ENCODE measurements around the gene GET3. TPM values are rescaled to one million over a fixed set of nuclear protein-coding genes. Genes with fewer than 3 reads are reported as not detected.
"Not testable (repeated sequence)": the region's sequence is repeated elsewhere in the genome, so short reads cannot be mapped to it uniquely, and the experiment has no call there.

Gene GET3
- total RNA-seq, 1 experiment from 2014 or later: 53.8 TPM

DNA sequence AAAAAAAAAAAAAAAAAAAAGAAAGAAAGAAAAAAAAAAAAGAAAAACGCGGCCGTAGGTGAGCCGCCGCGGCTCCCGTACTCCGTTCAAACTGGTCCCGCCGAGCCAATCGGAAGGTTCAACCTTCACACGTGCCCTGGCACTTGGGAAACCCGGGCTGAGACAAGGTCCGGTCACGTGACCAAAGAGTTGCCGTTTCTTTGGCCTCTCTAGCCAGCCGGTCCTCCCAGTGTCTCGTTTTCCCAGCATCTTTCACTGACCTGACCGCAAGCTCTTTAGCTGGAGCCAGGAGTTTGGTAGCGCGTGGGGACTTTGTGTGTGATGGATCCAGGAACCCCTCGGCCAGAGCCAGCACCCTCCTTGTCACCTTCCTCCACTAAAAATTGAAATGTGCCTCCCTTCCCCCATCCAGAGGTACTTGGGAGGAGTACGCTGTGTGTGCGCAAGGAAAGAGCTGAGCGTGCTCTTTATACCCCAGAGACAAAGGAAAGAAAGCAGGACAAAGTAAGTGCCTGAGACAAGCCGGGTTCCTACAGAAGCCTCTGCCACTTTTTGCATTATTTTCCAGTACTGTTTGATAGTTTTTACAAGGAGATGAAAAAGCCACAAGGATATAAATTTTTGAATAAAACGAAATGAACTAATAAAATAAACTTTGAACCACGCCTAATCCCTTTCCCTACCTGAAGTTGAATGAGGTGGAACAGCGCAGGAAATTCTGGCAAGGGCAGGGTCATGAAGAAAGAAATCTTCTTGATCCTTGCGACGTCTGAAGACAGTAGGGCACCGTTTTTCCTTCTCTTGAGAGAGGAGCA lies 14.5 kb upstream of the GET3 start:
- CTCF ChIA-PET: interaction anchor here (0.6 to 1.0 kb wide), 3 partner anchors 10 to 212 kb away, joined by 3 to 4 read pairs (median 4); no protein-coding TSS in a partner anchor
- TF ChIP-seq, protein P1, sequence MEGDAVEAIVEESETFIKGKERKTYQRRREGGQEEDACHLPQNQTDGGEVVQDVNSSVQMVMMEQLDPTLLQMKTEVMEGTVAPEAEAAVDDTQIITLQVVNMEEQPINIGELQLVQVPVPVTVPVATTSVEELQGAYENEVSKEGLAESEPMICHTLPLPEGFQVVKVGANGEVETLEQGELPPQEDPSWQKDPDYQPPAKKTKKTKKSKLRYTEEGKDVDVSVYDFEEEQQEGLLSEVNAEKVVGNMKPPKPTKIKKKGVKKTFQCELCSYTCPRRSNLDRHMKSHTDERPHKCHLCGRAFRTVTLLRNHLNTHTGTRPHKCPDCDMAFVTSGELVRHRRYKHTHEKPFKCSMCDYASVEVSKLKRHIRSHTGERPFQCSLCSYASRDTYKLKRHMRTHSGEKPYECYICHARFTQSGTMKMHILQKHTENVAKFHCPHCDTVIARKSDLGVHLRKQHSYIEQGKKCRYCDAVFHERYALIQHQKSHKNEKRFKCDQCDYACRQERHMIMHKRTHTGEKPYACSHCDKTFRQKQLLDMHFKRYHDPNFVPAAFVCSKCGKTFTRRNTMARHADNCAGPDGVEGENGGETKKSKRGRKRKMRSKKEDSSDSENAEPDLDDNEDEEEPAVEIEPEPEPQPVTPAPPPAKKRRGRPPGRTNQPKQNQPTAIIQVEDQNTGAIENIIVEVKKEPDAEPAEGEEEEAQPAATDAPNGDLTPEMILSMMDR (IDR thresholded peaks at IDR 0.05; ENCODE audit: unreplicated experiment): no peak

DNA sequence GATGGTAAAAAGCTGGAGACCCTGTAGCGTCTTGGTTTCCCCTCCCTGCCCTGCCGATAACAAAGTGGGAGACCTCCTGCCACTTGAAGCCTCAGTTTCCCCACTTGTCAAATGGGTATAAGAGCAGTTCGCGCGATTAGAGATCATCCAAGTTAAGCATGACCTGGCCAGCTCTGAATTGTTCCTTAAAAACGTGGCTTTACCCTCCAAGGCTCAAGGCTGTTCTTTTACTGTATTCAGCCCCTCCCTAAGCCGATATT lies 14.0 kb upstream of the GET3 start:
- peaks cover 48% of the 10 kb centered on the region for H3K36me3 Mint-ChIP-seq (ENCODE audit: insufficient read depth, unreplicated experiment)
- no peaks in the 10 kb centered on the region for H3K27me3 Mint-ChIP-seq (ENCODE audit: unreplicated experiment)
- peak overlapping the region; percentile 96 for H3K4me3 Mint-ChIP-seq (ENCODE audit: low read depth, unreplicated experiment)
- intact Hi-C loops (cut with micrococcal nuclease; ENCODE audit: unreplicated experiment): no loop called here
- H3K4me1 Mint-ChIP-seq (ENCODE audit: low read depth, unreplicated experiment): peaks cover 15% of the 10 kb centered on the region
- DNase-seq: no peak
- peak overlapping the region; percentile 0 for H3K27ac Mint-ChIP-seq (ENCODE audit: unreplicated experiment)
- no peaks in the 10 kb centered on the region for H3K9me3 Mint-ChIP-seq (ENCODE audit: low read depth, unreplicated experiment)
- BruUV-seq (replicated peaks): no TSS peak
- TF ChIP-seq, protein P1 (IDR thresholded peaks at IDR 0.05; ENCODE audit: unreplicated experiment): no peak
- CTCF ChIA-PET: interaction anchor here (0.6 to 1.0 kb wide), 3 partner anchors 37 to 1296 kb away, joined by 3 to 4 read pairs (median 3); no protein-coding TSS in a partner anchor

More for the DNA sequence above, 14.5 kb upstream of the GET3 start:
- H3K4me3 Mint-ChIP-seq (ENCODE audit: low read depth, unreplicated experiment): peak overlapping the region; percentile 96
- no peaks in the 10 kb centered on the region for H3K27me3 Mint-ChIP-seq (ENCODE audit: unreplicated experiment)
- intact Hi-C loops (cut with micrococcal nuclease; ENCODE audit: unreplicated experiment): no loop called here
- H3K36me3 Mint-ChIP-seq (ENCODE audit: insufficient read depth, unreplicated experiment): peaks cover 42% of the 10 kb centered on the region
- peak; percentile 91 for DNase-seq
- peaks cover 15% of the 10 kb centered on the region for H3K4me1 Mint-ChIP-seq (ENCODE audit: low read depth, unreplicated experiment)
- no peaks in the 10 kb centered on the region for H3K9me3 Mint-ChIP-seq (ENCODE audit: low read depth, unreplicated experiment)
- TSS peak; percentile 97 for BruUV-seq (replicated peaks)
- H3K27ac Mint-ChIP-seq (ENCODE audit: unreplicated experiment): peak overlapping the region; percentile 89

DNA sequence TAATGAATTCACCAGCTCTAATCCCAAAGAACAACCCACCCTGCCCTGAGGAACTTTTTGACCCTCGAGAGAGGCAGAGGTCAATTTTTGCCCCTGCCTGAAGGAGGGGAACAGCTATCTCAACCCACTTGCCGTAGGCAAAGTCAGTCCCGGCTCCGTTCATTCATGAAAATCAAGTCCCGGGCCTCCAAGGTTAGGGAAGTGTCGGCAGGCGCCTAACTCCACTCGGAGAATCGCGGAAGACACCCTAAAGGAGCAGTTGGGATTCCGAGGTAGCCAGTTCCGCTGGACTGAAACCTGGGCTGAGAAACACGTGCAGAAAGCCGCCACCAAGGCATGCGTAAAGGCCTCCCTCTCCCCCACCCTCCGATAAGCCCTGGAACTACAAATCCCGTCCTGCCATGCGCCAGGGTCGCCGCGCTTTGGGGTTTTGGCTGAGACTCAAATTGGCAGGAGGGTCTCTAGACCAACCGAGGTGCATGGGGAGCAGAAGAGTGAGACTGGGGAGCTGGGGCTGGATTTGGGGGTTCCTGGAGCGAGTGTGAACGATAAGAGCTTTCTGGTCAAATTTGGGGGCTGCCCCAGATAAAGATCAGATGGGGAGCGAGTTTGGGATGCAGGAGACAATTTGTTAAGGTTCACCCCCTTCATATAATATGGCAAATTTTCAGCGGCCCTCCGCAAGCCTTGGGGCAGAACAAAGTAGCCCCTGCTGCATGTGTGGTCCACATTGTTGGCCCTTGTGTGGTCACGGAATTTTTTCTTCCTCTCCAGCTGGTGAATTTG lies 13.5 kb upstream of the GET3 start, which contains the start of gene TNPO2:
Gene TNPO2 (minus strand): TSS at position 292 of the 786 bp plus-strand sequence. CDS start 2,955 bp downstream, outside the sequence.
- CTCF ChIA-PET: interaction anchor here (0.6 kb wide), 1 partner anchor 1295 kb away, joined by 3 read pairs; no protein-coding TSS in a partner anchor
- H3K36me3 Mint-ChIP-seq (ENCODE audit: insufficient read depth, unreplicated experiment): peaks cover 50% of the 10 kb centered on the region
- intact Hi-C loops (cut with micrococcal nuclease; ENCODE audit: unreplicated experiment): no loop called here
- H3K27me3 Mint-ChIP-seq (ENCODE audit: unreplicated experiment): no peaks in the 10 kb centered on the region
- TF ChIP-seq, protein P1 (IDR thresholded peaks at IDR 0.05; ENCODE audit: unreplicated experiment): no peak
- no peaks in the 10 kb centered on the region for H3K9me3 Mint-ChIP-seq (ENCODE audit: low read depth, unreplicated experiment)
- peak; percentile 51 for DNase-seq
- H3K4me1 Mint-ChIP-seq (ENCODE audit: low read depth, unreplicated experiment): peaks cover 15% of the 10 kb centered on the region
- peak within 1 kb of the TSS; percentile 89 for H3K27ac Mint-ChIP-seq (ENCODE audit: unreplicated experiment)
- peak within 1 kb of the TSS; percentile 96 for H3K4me3 Mint-ChIP-seq (ENCODE audit: low read depth, unreplicated experiment)
- BruUV-seq (replicated peaks): no TSS peak

DNA sequence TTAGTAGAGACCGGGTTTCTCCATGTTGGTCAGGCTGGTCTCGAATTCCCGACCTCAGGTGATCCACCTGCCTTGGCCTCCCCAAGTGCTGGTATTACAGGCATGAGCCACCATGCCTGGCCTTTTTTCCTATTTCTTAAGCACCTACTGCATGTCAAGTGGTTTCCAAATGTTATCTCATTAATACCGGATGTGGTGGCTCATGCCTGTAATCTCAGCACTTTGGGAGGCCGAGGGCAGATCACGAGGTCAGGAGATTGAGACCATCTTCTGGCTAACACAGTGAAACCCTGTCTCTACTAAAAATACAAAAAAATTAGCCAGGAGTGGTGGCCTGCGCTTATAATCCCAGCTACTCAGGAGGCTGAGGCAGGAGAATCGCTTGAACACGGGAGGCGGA lies 11.7 kb upstream of the GET3 start:
- H3K27me3 Mint-ChIP-seq (ENCODE audit: unreplicated experiment); DNase-seq; H3K27ac Mint-ChIP-seq (ENCODE audit: unreplicated experiment); CTCF ChIA-PET; H3K4me3 Mint-ChIP-seq (ENCODE audit: low read depth, unreplicated experiment); H3K9me3 Mint-ChIP-seq (ENCODE audit: low read depth, unreplicated experiment); intact Hi-C loops (cut with micrococcal nuclease; ENCODE audit: unreplicated experiment); BruUV-seq (replicated peaks): not testable (repeated sequence)
- H3K36me3 Mint-ChIP-seq (ENCODE audit: insufficient read depth, unreplicated experiment): peaks cover 48% of the 10 kb centered on the region
- peaks cover 12% of the 10 kb centered on the region for H3K4me1 Mint-ChIP-seq (ENCODE audit: low read depth, unreplicated experiment)
